ENCODE data around the gene CYP3A4.

GRCh38 chr7:99825452-99825851 lies 41.5 kb upstream of the CYP3A4 start:
- TF ChIP-seq CTCF (IDR thresholded peaks at IDR 0.05) (no peak), POLR2A (IDR thresholded peaks at IDR 0.05) (no peak), POLR2AphosphoS5 (IDR thresholded peaks at IDR 0.05) (no peak), EP300 (IDR thresholded peaks at IDR 0.05; ENCODE audit: low read depth) (no peak)

Measured in transverse colon (tissue), 4 donors.